ENCODE data around the gene NUCB1.

- TF ChIP-seq, protein P1, sequence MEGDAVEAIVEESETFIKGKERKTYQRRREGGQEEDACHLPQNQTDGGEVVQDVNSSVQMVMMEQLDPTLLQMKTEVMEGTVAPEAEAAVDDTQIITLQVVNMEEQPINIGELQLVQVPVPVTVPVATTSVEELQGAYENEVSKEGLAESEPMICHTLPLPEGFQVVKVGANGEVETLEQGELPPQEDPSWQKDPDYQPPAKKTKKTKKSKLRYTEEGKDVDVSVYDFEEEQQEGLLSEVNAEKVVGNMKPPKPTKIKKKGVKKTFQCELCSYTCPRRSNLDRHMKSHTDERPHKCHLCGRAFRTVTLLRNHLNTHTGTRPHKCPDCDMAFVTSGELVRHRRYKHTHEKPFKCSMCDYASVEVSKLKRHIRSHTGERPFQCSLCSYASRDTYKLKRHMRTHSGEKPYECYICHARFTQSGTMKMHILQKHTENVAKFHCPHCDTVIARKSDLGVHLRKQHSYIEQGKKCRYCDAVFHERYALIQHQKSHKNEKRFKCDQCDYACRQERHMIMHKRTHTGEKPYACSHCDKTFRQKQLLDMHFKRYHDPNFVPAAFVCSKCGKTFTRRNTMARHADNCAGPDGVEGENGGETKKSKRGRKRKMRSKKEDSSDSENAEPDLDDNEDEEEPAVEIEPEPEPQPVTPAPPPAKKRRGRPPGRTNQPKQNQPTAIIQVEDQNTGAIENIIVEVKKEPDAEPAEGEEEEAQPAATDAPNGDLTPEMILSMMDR (IDR thresholded peaks at IDR 0.05; ENCODE audit: low read depth, low read length), result no peak
- TF ChIP-seq MYC (IDR thresholded peaks at IDR 0.05; ENCODE audit: low read depth, low read length), result peak; percentile 47
Observed at GRCh38 chr19:48963371-48964204, 63.5 kb downstream of the NUCB1 start.
